SK-N-SH treated with all-trans-retinoic acid at 6 μM for 48 hours (cell line): ENCODE results near the gene METTL3.

Experiments used
- ISL1 ChIP-seq: fragments of 250-450 bp; sonication (Bioruptor Pico); IDR thresholded peaks from 2 replicates; pipeline ENCODE4 v2.1.2; 2022; ENCODE audit warnings: mild to moderate bottlenecking, moderate library complexity
- PATZ1 ChIP-seq: fragments of 250-450 bp; sonication (Bioruptor Pico); IDR thresholded peaks from 2 replicates; pipeline ENCODE4 v1.8.0; 2020; ENCODE audit warnings: mild to moderate bottlenecking, moderate library complexity, borderline replicate concordance
- RARB ChIP-seq: fragments of 250-450 bp; sonication (Bioruptor Pico); IDR thresholded peaks from 2 replicates; pipeline ENCODE4 v1.8.0; 2021; ENCODE audit warnings: mild to moderate bottlenecking, moderate library complexity
- TCF4 ChIP-seq: fragments of 250-450 bp; sonication (Bioruptor Pico); IDR thresholded peaks from 2 replicates; pipeline ENCODE4 v1.8.0; 2021; ENCODE audit warnings: mild to moderate bottlenecking, moderate library complexity, borderline replicate concordance
- ZNF70 ChIP-seq: fragments of 450-650 bp; formaldehyde crosslinking; IDR thresholded peaks from 2 replicates; pipeline ENCODE4 v1.5.0; 2020; ENCODE audit warnings: mild to moderate bottlenecking, moderate library complexity

- TF ChIP-seq ZNF70 (CRISPR knock-in tag) = no peak
- TF ChIP-seq RARB = no peak
- TF ChIP-seq ISL1 = no peak
- no peak for TF ChIP-seq TCF4 (CRISPR knock-in tag)
- TF ChIP-seq PATZ1 (CRISPR knock-in tag) = no peak
Measured at GRCh38 chr14:21534576-21534975, 23.4 kb upstream of the METTL3 start.
